Inflammatory macrophage (primary cell): ENCODE measurements around the gene DMRT2.

Experiments
- DNase-seq, 2 donors: peaks; one replicate each; pipeline ENCODE4 v3.0.0-alpha.2; 2020 to 2022

DMRT2 gene

GRCh38 chr9:1047591-1048230 lies 2.4 kb upstream of the DMRT2 start:
- DNase-seq: no peak

- no peak for DNase-seq
These were observed 1.9 kb upstream of the DMRT2 start for GRCh38 chr9:1048231-1048619.

DNA sequence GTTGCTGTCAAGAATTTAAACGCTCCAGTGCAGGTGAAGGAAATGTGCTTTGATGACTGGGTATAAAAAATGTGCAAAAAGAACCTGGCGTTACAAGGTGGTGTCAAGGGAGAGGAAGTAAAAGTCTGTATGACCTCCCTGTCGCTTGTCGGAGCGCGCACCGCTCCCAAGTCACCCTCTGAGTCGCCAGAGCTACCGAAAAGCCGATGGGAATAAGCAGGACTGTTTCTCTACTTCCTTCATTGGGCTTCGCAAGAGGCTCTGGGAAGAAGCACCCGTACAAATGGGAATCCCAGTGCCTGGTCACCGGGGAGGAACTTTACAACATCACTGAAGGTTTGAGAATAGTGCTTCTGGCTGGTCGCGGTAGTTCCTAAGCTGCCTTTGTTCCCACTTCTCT lies 1.3 kb upstream of the DMRT2 start:
- DNase-seq: no peak

DNA sequence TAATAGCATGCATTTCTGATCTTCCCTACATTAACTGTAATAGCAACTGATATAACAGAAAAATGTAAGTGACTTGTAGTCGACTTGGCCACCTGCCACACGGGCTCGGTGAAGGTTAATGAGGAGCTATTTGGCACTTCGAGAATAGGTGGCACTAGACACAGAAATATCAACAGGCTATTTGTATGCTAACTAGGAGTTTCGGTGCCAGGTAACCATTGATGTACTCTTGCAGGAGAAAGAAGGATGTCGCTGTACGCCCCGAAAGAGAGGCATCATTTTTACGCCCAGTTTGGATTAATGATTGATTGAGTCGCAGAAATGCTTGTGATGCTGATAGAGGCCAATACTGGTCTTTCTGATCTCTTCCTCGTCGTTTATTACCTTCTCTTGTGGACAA lies 516 bp upstream of the DMRT2 start:
- no peak for DNase-seq

DNA sequence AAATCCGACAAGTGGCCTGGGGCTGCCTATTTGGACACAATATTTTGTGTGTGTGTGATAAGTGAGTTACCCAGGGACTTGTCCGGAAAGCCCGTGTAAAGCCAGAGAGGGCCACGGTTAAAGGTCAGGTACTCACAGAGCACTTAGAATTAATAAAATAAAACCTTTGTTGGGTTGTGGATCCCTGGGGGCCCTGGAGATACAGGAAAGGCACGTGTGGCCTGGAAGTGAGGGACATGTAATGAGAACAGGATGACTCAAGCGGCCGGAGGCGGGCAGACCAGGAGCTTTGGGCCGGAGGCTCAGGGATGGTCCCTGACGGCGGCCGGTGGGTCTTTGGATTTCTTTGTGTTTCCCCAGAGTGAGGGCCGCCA lies 1.0 kb downstream of the DMRT2 start:
- DNase-seq: no peak

GRCh38 chr9:1051584-1052275 lies 1.6 kb downstream of the DMRT2 start:
- no peak for DNase-seq

- DNase-seq: no peak
These were observed 2.5 kb downstream of the DMRT2 start for GRCh38 chr9:1052365-1053281.

DNA sequence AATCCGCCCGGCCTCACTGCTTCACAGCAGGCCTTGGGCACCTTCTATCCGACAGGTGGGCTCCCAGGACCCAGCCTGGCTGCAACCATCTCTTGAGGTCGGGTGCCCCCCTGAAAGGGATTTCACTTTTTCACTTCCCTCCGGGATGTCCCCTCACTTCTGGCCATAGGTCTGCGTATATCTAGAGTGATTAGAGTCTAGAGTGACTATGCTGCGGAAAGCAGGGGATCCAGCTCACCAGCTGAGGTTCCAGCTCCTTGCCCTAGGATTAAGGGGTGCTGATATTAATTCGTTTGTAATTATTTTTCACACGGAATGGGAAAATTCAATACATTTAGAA lies 3.1 kb downstream of the DMRT2 start:
- no peak for DNase-seq

DNA sequence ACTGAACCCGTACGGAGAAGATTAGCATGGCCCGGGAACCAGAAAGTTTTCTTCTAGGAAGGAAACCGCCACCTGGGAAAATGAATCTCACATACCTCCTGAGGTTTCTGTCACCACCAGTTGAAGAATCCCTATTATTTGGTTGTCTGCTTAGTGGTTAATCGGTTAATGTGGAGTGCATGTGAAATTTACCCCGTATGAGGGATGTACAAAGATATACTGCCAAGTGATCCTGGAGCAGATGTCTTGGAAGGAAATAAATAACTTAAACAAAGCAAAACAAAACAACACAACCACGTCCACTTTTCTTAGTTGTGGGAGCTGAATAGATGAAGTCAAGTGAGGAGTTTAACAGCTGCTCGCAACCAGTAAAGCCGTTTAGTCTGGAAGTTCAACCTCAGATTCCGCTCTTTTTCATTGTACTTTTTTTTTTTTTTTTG lies 3.8 kb downstream of the DMRT2 start:
- DNase-seq: no peak

- DNase-seq: no peak
These were observed 5.0 kb downstream of the DMRT2 start for GRCh38 chr9:1055166-1055565.

- DNase-seq: no peak
These were observed 7.8 kb downstream of the DMRT2 start for GRCh38 chr9:1057910-1058309.

DNA sequence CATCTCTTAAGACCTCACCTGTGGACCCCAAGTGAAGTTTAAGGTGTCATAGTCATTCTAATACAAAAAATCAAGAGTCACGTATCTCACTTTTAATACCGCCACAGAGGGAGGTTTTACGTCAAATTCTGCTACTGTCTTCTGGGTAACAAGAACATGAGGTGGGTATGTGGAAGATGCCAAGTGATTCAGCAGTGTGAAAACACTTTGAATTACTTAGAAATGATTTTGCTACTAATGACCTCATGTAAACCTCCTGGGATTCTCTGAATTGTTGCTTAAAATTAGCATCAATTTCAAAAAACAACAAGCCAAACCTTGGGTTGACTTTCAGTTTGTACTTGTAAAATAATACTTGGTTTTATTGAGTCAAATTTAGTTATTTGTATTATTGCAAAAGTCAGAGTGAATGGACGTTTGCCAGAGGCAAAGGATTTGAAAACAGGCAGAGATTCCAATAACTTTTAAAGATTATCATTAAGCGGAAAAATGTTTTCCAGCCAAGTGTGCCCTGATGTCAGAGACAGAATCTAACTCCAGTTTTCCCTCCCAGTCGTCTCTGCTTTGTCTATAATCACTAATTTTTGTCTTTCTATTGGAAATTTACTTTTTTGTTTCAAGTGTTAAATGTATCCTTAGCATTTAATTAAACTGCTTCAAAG lies 8.8 kb downstream of the DMRT2 start:
- no peak for DNase-seq

DNA sequence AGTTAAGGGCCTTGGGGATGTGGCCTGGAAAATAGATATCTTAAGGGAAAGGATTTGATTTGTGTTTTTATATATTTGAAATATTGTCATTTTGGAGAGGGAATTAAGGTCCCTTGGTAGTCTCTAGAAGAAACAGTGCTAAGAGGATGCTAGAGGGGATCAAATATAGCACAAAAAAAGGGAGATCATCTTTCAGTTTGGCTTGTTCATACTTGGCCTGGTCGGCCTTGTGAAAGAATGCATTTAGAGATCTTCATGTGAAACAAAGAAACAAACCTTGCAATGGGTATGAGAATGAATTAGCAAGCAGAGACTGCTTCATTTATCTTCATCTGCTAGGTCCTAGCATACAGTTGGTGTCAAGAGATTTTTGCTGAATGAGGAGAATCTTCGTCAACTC lies 15.0 kb downstream of the DMRT2 start:
- DNase-seq: no peak

- no peak for DNase-seq
These were observed 20.5 kb downstream of the DMRT2 start for GRCh38 chr9:1070692-1071091.

DNA sequence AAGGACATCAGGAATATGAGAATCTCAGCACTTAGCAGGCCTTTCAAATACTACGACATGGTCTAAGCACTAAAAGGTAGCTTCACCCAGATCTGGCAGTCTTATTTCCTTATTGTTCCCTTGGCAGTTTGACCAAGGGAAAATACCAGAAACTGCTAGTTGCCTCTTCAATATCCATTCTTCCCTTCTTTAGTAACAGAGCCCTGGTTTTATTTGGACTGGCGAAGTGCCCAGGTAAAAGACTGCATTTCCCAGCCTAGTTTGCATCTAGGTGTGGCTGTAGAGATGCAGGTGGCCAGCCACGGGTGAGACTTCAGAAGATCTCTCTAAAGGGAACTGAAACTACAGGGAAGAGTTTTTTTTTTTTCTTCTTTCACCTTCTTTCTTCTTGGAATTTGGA lies 21.6 kb downstream of the DMRT2 start:
- DNase-seq: no peak

DNA sequence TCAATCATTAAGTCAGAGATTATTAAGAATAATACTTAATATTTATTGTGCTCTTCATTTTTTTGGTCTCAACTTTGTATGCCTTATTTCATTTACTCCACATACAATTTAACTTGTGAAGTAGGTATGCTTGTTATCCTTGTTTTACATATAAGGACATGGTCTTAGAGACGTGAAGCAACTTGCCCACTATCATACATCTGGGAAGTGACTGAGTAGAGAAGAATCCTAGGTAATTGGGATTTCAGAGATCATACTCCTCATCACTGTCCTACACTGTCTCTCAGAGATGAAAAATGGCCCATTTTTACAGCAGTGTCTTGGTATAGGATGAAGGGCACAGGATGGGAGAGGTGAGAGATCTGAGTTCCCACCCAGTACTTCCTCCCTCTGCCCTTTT lies 23.3 kb downstream of the DMRT2 start:
- no peak for DNase-seq

GRCh38 chr9:1077616-1078015 lies 27.5 kb downstream of the DMRT2 start:
- DNase-seq: no peak

DNA sequence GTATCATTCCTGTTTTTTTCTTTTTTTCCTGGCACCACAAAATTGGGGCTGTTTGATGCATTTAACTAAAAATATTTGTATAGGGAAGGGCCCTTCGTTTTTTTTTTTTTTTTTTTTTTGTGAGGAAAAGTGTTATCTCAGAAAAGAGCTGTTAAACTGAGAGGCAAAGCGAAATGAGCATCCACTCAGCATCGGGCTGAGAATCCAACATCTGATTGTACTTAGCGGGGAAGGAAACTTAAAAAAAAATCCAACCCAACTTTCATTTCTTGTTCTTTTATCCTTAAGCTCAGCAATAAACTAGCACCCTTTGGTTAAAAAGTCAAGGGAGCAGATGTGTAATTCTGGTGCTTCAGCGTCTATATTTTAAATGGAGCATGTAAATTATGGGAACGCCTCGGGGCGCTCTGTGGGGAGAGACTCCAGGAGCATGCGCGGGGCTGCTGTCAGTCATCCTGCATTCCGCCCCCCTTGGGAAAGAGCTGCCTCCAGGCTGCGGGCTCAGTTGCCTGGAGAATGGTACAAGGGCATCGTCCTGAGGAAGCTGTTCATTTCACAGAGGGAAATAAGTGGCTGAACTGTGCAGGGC lies 33.3 kb downstream of the DMRT2 start:
- DNase-seq: no peak

- no peak for DNase-seq
These were observed 34.9 kb downstream of the DMRT2 start for GRCh38 chr9:1085086-1085485.

- DNase-seq: no peak
These were observed 36.4 kb downstream of the DMRT2 start for GRCh38 chr9:1086517-1086916.

- DNase-seq: no peak
These were observed 37.1 kb downstream of the DMRT2 start for GRCh38 chr9:1087120-1087881.

DNA sequence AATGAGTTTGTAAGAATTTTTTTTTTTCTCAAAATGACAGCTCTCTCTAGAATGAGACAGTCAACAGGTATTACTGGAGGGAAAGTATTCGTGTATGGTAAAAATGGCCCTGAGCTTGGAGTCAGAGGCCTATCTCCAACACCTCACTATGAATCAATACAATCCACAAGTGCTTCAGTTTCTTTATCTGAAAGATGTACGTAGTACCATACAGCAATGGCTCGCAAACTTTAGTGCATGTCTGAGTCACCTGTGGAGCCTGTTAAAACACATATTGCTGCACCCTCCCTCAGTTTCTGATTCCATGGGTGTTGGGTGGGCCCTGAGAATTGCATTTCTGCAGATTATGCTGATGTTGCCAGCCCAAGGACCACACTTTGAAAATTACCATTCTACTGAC lies 44.6 kb downstream of the DMRT2 start:
- DNase-seq: no peak
